ENCODE data around the gene AQP1.

GRCh38 chr7:30877993-30878392 lies 33.7 kb upstream of the AQP1 start:
- no peak for TF ChIP-seq CTCF (IDR thresholded peaks at IDR 0.05)
- TF ChIP-seq POLR2A (IDR thresholded peaks at IDR 0.05), result no peak
